HCT116 (cell line): ENCODE results near the gene ZNF48. TPM values are rescaled to one million over a fixed set of nuclear protein-coding genes. Genes with fewer than 3 reads are reported as not detected.

Source experiments
- total RNA-seq: library from RNA; stranded (reverse); gene quantifications from one replicate; pipeline ENCODE4 v1.2.1, GENCODE V29; 2021; ENCODE audit not compliant: unreplicated experiment

ZNF48 gene
- total RNA-seq, 1 experiment from 2014 or later = 17.9 TPM

Other genes starting within 250 kb of the ZNF48 start
- 7.0 TPM for gene CORO1A, start 211.8 kb upstream of the ZNF48 start, total RNA-seq
- gene BOLA2B, start 201.8 kb upstream of the ZNF48 start, total RNA-seq = 180 TPM
- gene SLX1A, start 201.5 kb upstream of the ZNF48 start, total RNA-seq = 48.3 TPM
- 23.5 TPM for gene SULT1A3, start 196.2 kb upstream of the ZNF48 start, total RNA-seq
- 9.1 TPM for gene NPIPB13, start 146.9 kb upstream of the ZNF48 start, total RNA-seq
- 51.8 TPM for gene CD2BP2, start 40.1 kb upstream of the ZNF48 start, total RNA-seq
- gene TBC1D10B, start 24.9 kb upstream of the ZNF48 start, total RNA-seq = 49.2 TPM
- gene MYL11, start 20.6 kb upstream of the ZNF48 start, total RNA-seq = not detected
- 3.4 TPM for gene SEPTIN1, start 12.9 kb upstream of the ZNF48 start, total RNA-seq
- gene ZNF771, start 12.2 kb downstream of the ZNF48 start, total RNA-seq = 11.0 TPM
- 125 TPM for gene DCTPP1, start 34.6 kb downstream of the ZNF48 start, total RNA-seq
- gene SEPHS2, start 50.5 kb downstream of the ZNF48 start, total RNA-seq = 51.3 TPM
- gene ITGAL, start 77.3 kb downstream of the ZNF48 start, total RNA-seq = 1.4 TPM
- gene ZNF768, start 131.1 kb downstream of the ZNF48 start, total RNA-seq = 48.8 TPM
- 2.1 TPM for gene ZNF747, start 139.4 kb downstream of the ZNF48 start, total RNA-seq
- gene ZNF764, start 163.0 kb downstream of the ZNF48 start, total RNA-seq = 9.1 TPM
- 3.6 TPM for gene ZNF688, start 176.3 kb downstream of the ZNF48 start, total RNA-seq
- 0.15 TPM for gene ZNF785, start 190.3 kb downstream of the ZNF48 start, total RNA-seq
- gene ZNF689, start 215.0 kb downstream of the ZNF48 start, total RNA-seq = 10.3 TPM